ENCODE results near the gene MTX2. TPM values are rescaled to one million over a fixed set of nuclear protein-coding genes. Genes with fewer than 3 reads are reported as not detected.

The MTX2 gene
- total RNA-seq, 1 donor from 2014 or later = 19.5 TPM

DNA sequence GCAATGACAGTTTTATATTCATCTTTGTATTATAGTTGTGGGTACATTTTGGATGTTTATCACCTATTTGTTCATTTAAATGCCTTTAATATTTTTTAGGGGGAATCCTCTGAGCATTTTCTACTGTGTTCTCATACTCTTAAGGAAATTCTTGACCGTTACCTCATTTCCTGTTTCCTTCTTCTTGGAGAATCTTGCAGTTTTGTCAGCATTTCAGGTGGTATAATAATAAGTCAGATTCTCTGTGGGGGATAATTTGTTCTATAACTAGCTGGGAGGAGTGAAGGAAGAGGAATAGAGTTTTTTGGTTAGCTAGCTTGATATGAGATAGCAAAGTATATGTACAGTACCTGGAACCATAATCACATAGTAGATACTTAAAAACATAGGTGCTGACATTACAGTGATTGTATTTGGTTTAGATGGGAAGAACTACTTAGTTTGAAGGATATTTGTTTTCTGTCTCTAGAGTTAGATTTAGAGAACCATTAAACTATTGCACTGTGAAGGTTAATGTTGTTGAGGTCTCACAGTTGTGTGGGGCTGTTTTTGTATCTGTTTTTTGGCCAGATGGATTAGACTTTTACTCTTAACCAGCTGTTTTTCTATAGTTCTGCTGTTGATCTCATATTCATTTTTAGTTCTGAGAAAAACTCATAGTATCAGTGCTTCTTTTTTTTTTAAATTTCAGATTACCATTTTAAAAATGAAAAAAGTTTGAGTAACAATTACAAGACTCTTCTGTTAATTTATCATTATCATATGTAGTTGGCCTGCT lies 14.2 kb downstream of the MTX2 start:
- Mint-ChIP-seq H3K9me3 (ENCODE audit: unreplicated experiment) (no peaks in the 10 kb centered on the region), H3K4me3 (ENCODE audit: unreplicated experiment) (no peak overlapping the region), H3K4me1 (ENCODE audit: unreplicated experiment) (peaks cover 18% of the 10 kb centered on the region), H3K27me3 (ENCODE audit: unreplicated experiment) (peaks cover 9% of the 10 kb centered on the region), H3K36me3 (ENCODE audit: low read depth, unreplicated experiment) (no peaks in the 10 kb centered on the region), H3K27ac (ENCODE audit: unreplicated experiment) (peak overlapping the region; percentile 96)
- no peak for TF ChIP-seq CTCF (IDR thresholded peaks at IDR 0.05; ENCODE audit: unreplicated experiment)
- DNase-seq (ENCODE audit: low spot score) = no peak

DNA sequence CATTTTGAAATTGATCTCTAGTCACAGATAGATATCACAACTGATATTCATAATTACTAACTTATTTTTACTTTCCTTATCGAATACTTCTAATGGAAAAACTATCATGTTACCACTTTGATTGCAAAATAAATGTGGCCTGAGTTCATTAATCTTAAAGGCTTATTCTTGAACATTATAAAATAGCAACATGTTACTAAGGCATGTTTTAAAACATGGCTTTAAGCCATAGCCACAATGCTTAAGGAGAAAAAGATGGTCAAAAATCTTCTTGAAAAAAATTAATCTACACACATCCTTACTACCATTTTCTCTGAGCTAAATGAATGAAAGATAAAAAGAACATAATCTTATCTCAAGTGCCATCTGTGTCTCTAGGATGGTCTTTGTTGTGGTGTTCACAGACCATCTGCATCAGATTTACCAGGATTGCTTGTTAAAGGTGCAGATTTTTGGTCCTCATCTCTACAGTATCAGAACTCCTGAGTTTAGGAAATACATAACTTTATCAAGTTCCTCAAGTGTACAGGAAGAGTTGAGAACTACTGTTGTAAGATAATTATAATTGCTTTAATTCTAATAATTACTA lies 15.3 kb downstream of the MTX2 start:
- no peaks in the 10 kb centered on the region for H3K36me3 Mint-ChIP-seq (ENCODE audit: low read depth, unreplicated experiment)
- no peaks in the 10 kb centered on the region for H3K9me3 Mint-ChIP-seq (ENCODE audit: unreplicated experiment)
- TF ChIP-seq CTCF (IDR thresholded peaks at IDR 0.05; ENCODE audit: unreplicated experiment) = no peak
- H3K27me3 Mint-ChIP-seq (ENCODE audit: unreplicated experiment) = peaks cover 9% of the 10 kb centered on the region
- peaks cover 18% of the 10 kb centered on the region for H3K4me1 Mint-ChIP-seq (ENCODE audit: unreplicated experiment)
- DNase-seq (ENCODE audit: low spot score) = no peak
- H3K4me3 Mint-ChIP-seq (ENCODE audit: unreplicated experiment) = no peak overlapping the region
- no peak overlapping the region for H3K27ac Mint-ChIP-seq (ENCODE audit: unreplicated experiment)

- H3K4me3 Mint-ChIP-seq (ENCODE audit: unreplicated experiment) = no peak overlapping the region
- no peaks in the 10 kb centered on the region for H3K36me3 Mint-ChIP-seq (ENCODE audit: low read depth, unreplicated experiment)
- H3K27me3 Mint-ChIP-seq (ENCODE audit: unreplicated experiment) = peaks cover 9% of the 10 kb centered on the region
- H3K9me3 Mint-ChIP-seq (ENCODE audit: unreplicated experiment) = no peaks in the 10 kb centered on the region
- no peak for DNase-seq (ENCODE audit: low spot score)
- H3K27ac Mint-ChIP-seq (ENCODE audit: unreplicated experiment) = peak overlapping the region; percentile 14
- H3K4me1 Mint-ChIP-seq (ENCODE audit: unreplicated experiment) = peaks cover 18% of the 10 kb centered on the region
- TF ChIP-seq CTCF (IDR thresholded peaks at IDR 0.05; ENCODE audit: unreplicated experiment) = peak; percentile 37
Measured at GRCh38 chr2:176285321-176285720, 16.1 kb downstream of the MTX2 start.

GRCh38 chr2:176291335-176291734 lies 22.1 kb downstream of the MTX2 start:
- DNase-seq (ENCODE audit: low spot score) = no peak
- TF ChIP-seq CTCF (IDR thresholded peaks at IDR 0.05; ENCODE audit: unreplicated experiment) = no peak
- H3K27me3 Mint-ChIP-seq (ENCODE audit: unreplicated experiment) = peaks cover under 1% of the 10 kb centered on the region
- no peak overlapping the region for H3K27ac Mint-ChIP-seq (ENCODE audit: unreplicated experiment)
- no peaks in the 10 kb centered on the region for H3K4me1 Mint-ChIP-seq (ENCODE audit: unreplicated experiment)
- no peak overlapping the region for H3K4me3 Mint-ChIP-seq (ENCODE audit: unreplicated experiment)
- no peaks in the 10 kb centered on the region for H3K36me3 Mint-ChIP-seq (ENCODE audit: low read depth, unreplicated experiment)
- no peaks in the 10 kb centered on the region for H3K9me3 Mint-ChIP-seq (ENCODE audit: unreplicated experiment)

DNA sequence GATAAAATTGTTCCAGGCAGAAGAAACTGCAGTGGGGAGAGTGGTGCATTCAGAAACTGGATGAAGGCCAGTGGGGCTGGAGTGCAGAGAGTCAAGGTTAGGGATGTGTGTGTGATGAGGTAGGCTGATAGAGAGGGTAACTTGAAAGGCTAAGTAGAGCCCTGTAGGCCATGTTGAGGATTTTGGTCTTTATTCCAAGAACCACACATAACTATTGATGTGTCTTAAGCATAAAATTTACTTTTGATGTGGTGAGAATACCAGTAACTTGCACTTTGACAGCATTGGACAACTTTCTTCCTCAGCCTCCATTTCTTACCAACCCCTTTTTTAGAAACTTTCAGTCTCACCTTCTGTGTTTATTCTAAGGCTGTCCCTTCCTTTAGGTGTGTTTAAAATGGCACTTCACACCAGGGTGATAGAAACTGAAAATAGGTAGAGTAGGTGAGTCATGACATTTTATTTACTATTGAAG lies 22.6 kb downstream of the MTX2 start:
- H3K9me3 Mint-ChIP-seq (ENCODE audit: unreplicated experiment) = no peaks in the 10 kb centered on the region
- no peaks in the 10 kb centered on the region for H3K27me3 Mint-ChIP-seq (ENCODE audit: unreplicated experiment)
- DNase-seq (ENCODE audit: low spot score) = no peak
- no peak overlapping the region for H3K4me3 Mint-ChIP-seq (ENCODE audit: unreplicated experiment)
- no peaks in the 10 kb centered on the region for H3K36me3 Mint-ChIP-seq (ENCODE audit: low read depth, unreplicated experiment)
- no peak overlapping the region for H3K27ac Mint-ChIP-seq (ENCODE audit: unreplicated experiment)
- no peaks in the 10 kb centered on the region for H3K4me1 Mint-ChIP-seq (ENCODE audit: unreplicated experiment)
- no peak for TF ChIP-seq CTCF (IDR thresholded peaks at IDR 0.05; ENCODE audit: unreplicated experiment)
